Heart right ventricle (tissue), 16 donors: Measurements from ENCODE around the gene NTRK1. TPM values are rescaled to one million over a fixed set of nuclear protein-coding genes. Genes with fewer than 3 reads are reported as not detected.

Experiments used
- ATAC-seq, 8 donors: fragments of 200-7000 bp; cut with Tn5 transposase; one replicate each; pipeline ENCODE4 v1.9.1; 2020; ENCODE audit warnings: mild to moderate bottlenecking in 8 of 8, moderate library complexity in 8 of 8, moderate number of reproducible peaks in 1 of 8
- DNase-seq, 2 donors: peaks; one replicate each; pipeline ENCODE4 v3.0.0-alpha.2; 2020
- H3K27ac ChIP-seq, 10 donors: fragments of 200-600 bp; sonication (generic) in 2 of 10; one replicate each; pipeline versions ENCODE4 v1.5.0 to v1.8.0; 2020 to 2022; ENCODE audit warnings: mild to moderate bottlenecking in 3 of 10
- H3K27me3 ChIP-seq, 7 donors: fragments of 200-600 bp; one replicate each; pipeline ENCODE4 v1.8.0; 2021 to 2022; ENCODE audit warnings: mild to moderate bottlenecking in 2 of 7
- H3K36me3 ChIP-seq, 9 donors: fragments of 200-600 bp; sonication (generic) in 1 of 9; one replicate each; pipeline versions ENCODE4 v1.5.0 to v1.8.0; 2020 to 2022; ENCODE audit warnings: mild to moderate bottlenecking in 2 of 9
- H3K4me1 ChIP-seq, 9 donors: fragments of 200-600 bp; sonication (generic) in 1 of 9; one replicate each; pipeline versions ENCODE4 v1.5.0 to v1.8.0; 2020 to 2022; ENCODE audit warnings: mild to moderate bottlenecking in 4 of 9
- H3K4me3 ChIP-seq, 10 donors: fragments of 200-600 bp; sonication (generic) in 2 of 10; one replicate each; pipeline versions ENCODE4 v1.5.0 to v1.8.0; 2020 to 2022; ENCODE audit warnings: mild to moderate bottlenecking in 7 of 10, moderate library complexity in 2 of 10
- H3K9me3 ChIP-seq, 11 donors: fragments of 200-600 bp in 10 of 11; sonication (generic) in 2 of 11; one replicate each; pipeline versions ENCODE4 v1.5.0 to v1.8.0; 2013 to 2022; ENCODE audit warnings: mild to moderate bottlenecking in 2 of 11, control low read depth in 1 of 11, moderate library complexity in 1 of 11
- WGBS, 2 donors: extraction: QIAGEN DNeasy Blood & Tissue Kit; methylation state at CpG; one replicate each; pipeline ENCODE4 v1.1.7; 2013; ENCODE audit warnings: inconsistent platforms in 1 of 2; 5-methylcytosine and 5-hydroxymethylcytosine counted together
- intact Hi-C, 10 donors: fragments of 100-400 bp; cut with DNase I; formaldehyde crosslinking; loops; one replicate each; pipeline versions ENCODE4 v1.11.1 to v1.14.2; 2022
- polyA plus RNA-seq, 2 donors: library from polyadenylated mRNA; stranded (reverse); fragments of 200-250 nt; gene quantifications; one replicate each; pipeline ENCODE4 v1.2.3, GENCODE V29; 2013
- total RNA-seq, 10 donors: library from RNA; stranded (reverse); fragmentation: NEBNext Ultra II Directional in 3 of 10; extraction: Animal tissue kit (Norgen Biotek cat#: 25700) in 3 of 10; gene quantifications; one replicate each; pipeline versions ENCODE4 v1.2.1 to v1.2.4, GENCODE V29; 2021 to 2023
- TF ChIP-seq, protein P1 (sequence below), 9 donors: fragments of 200-600 bp; sonication (generic) in 2 of 9; IDR thresholded peaks; one replicate each; pipeline versions ENCODE4 v1.5.0 to v1.8.0; 2021 to 2022; ENCODE audit warnings: antibody characterized with exemption in 9 of 9, mild to moderate bottlenecking in 5 of 9, moderate library complexity in 1 of 9
- donor health status: Arrhythmogenic right ventricular cardiomyopathy.
- donor health status: ischemic (EF 13 %, LVEDD 7.1; RV severe dilation, severe dysfunction).
- donor health status: healthy with polysubstance abuse.
- donor health status: DM: no; HTN: yes; CAD: no.
- donor health status: DM: no; HTN: no; CAD: no.
- donor health status: ischemic (EF 25% LVEDD 6.9; RV normal size, moderate dysfunction).
- donor health status: ischemic (EF 25% LVEDD 5.7; RV mildly dilated, moderate dysfunction).
- donor health status: healthy.
- donor health status: DM: yes; HTN: yes; CAD: no.
- donor health status: Ischemic cardiomyopathy.
- donor health status: ischemic (EF 35%, LVEDD 5.7; RV mildly dilated, moderate dysfunction).
- donor health status: nonischemic (EF 11% LVEDD 7.7; RV severe dilation, severe dysfunction).
- donor health status: DM: yes; HTN: yes; CAD: no.
- donor health status: PGD.
- donor health status: ischemic (EF 29% LVEDD 5.4; RV normal size, mild dysfunction).
- donor health status: nonischemic (EF 23%, LVEDD 6.1; RV moderate dilation, normal function).

The NTRK1 gene
- total and polyA plus RNA-seq, 12 donors = 0.15 to 3.7 (median 0.69) TPM

DNA sequence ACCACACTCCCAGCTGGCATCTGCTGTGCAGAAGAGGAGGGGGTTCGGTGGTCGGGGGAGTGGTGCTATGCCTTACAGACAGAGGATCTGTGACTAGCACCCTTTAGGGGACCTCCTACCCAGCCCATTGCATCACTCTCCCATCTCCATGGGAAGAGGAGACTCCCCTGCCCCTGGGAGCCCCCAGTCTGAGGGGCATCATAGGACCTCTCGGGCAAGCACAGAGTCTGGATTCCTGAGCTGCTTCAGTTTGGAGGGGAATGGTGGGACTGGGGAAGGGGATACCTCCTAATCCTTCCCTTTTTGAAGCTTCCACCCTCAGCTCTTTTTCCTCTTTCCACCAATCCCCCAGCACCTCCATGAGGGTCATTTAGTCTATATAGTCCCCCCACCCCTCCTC is 3.1 kb upstream of the NTRK1 start:
- ATAC-seq = no peak
- H3K27ac ChIP-seq = no peak overlapping the region
- peaks cover 8 to 60% (median 44%) of the 10 kb centered on the region in 7 donors for H3K27me3 ChIP-seq
- WGBS, 2 donors = 69 to 81% methylated on average over 3 of the region's 3 CpGs
- intact Hi-C loops = loop anchor here in 6 of 10 donors (5.0 to 10.0 kb wide), 5 partner anchors 40 to 163 kb away; partner anchors contain the start of genes ISG20L2 (in 2 of the 6), METTL25B (in 2 of the 6) and SH2D2A (in 1 of the 6)
- H3K4me3 ChIP-seq = no peak overlapping the region
- peaks cover 3 to 41% (median 33%) of the 10 kb centered on the region in 9 donors for H3K4me1 ChIP-seq
- TF ChIP-seq, protein P1, sequence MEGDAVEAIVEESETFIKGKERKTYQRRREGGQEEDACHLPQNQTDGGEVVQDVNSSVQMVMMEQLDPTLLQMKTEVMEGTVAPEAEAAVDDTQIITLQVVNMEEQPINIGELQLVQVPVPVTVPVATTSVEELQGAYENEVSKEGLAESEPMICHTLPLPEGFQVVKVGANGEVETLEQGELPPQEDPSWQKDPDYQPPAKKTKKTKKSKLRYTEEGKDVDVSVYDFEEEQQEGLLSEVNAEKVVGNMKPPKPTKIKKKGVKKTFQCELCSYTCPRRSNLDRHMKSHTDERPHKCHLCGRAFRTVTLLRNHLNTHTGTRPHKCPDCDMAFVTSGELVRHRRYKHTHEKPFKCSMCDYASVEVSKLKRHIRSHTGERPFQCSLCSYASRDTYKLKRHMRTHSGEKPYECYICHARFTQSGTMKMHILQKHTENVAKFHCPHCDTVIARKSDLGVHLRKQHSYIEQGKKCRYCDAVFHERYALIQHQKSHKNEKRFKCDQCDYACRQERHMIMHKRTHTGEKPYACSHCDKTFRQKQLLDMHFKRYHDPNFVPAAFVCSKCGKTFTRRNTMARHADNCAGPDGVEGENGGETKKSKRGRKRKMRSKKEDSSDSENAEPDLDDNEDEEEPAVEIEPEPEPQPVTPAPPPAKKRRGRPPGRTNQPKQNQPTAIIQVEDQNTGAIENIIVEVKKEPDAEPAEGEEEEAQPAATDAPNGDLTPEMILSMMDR (IDR thresholded peaks at IDR 0.05) = no peak
- DNase-seq = no peak
- no peaks in the 10 kb centered on the region for H3K9me3 ChIP-seq
- no peaks in the 10 kb centered on the region for H3K36me3 ChIP-seq

DNA sequence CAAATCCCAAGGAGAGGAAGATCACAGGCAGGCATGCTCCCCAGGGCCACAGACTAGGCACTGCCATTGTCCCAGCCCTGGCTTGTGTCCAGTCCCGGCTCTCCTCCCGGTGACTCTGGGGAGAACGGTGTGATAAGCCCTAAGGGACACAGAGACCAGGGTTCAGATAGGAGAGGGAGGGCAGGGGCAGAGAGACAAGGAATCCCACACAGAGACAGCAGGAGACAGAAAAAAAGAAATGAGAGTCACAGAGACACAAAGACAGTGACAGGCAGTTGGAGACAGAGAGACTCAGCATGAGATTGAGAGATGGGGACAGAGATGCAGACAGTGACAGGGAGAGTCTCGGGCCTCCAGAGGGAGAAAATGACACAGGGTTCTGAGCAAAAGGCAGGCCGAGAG is 2.1 kb upstream of the NTRK1 start:
- Histone ChIP-seq H3K27ac (peak overlapping the region in 2 of 10 donors; percentile 37 to 43), H3K27me3 (peaks cover 8 to 68% (median 53%) of the 10 kb centered on the region in 7 donors), H3K4me1 (peaks cover 3 to 36% (median 33%) of the 10 kb centered on the region in 9 donors), H3K9me3 (no peaks in the 10 kb centered on the region), H3K4me3 (peak overlapping the region; percentile 6 to 51 (median 42)), H3K36me3 (no peaks in the 10 kb centered on the region)
- peak in 5 of 8 donors; percentile 2 to 68 (median 57) for ATAC-seq
- peak; percentile 25 to 56 for DNase-seq
- WGBS, 2 donors = 7 to 9% methylated on average over 5 of the region's 5 CpGs
- intact Hi-C loops = loop anchor here in 6 of 10 donors (5.0 to 10.0 kb wide), 5 partner anchors 41 to 164 kb away; partner anchors contain the start of genes ISG20L2 (in 2 of the 6), METTL25B (in 2 of the 6) and SH2D2A (in 1 of the 6)
- TF ChIP-seq, protein P1 (IDR thresholded peaks at IDR 0.05) = no peak

DNA sequence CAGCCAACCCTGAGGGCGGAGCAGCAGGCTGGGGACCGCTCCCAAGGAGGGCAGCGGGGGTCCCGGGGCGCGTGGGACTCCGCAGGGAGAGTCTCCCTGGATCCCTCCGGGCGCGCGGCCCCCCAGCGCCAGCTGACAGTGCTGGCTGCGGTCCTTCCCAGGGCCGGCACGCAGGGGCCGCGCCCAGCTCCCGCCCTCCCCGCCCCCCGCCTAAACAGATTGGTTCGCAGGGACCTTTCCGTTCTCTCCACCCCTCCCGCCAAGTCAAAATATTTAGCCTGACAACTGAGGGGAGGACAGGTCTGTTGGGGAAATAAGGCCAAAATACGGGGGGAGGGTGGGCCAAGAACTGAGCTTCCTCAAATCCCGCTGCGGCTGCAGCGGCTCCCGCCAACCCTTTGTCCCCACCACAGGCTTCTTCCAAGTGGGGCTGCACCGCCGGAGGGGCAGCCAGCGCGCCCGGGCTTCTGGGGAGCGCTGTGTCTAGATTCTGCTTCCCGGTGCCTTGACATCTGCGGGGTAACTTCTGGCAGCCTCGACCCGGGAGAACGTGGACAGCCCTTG is 1.6 kb upstream of the NTRK1 start, which contains the start of gene INSRR:
INSRR (minus strand) TSS at position 159 of the 564 bp plus-strand sequence. CDS start 496 bp downstream, outside the sequence.
- TF ChIP-seq, protein P1 (IDR thresholded peaks at IDR 0.05) = no peak
- Histone ChIP-seq H3K9me3 (no peaks in the 10 kb centered on the region), H3K27ac (peak within 1 kb of the TSS in 2 of 10 donors; percentile 37 to 43), H3K4me3 (peak within 1 kb of the TSS; percentile 6 to 51 (median 42)), H3K27me3 (peaks cover 8 to 73% (median 54%) of the 10 kb centered on the region in 7 donors), H3K36me3 (no peaks in the 10 kb centered on the region), H3K4me1 (peaks cover 3 to 36% (median 33%) of the 10 kb centered on the region in 9 donors)
- intact Hi-C loops = loop anchor here in 6 of 10 donors (5.0 to 10.0 kb wide), 5 partner anchors 42 to 164 kb away; partner anchors contain the start of genes ISG20L2 (in 2 of the 6), METTL25B (in 2 of the 6) and SH2D2A (in 1 of the 6)
- peak; percentile 16 to 40 for DNase-seq
- WGBS, 2 donors = 0 to 4% methylated on average over 36 to 39 of the region's 39 CpGs
- peak; percentile 12 to 49 (median 28) for ATAC-seq

DNA sequence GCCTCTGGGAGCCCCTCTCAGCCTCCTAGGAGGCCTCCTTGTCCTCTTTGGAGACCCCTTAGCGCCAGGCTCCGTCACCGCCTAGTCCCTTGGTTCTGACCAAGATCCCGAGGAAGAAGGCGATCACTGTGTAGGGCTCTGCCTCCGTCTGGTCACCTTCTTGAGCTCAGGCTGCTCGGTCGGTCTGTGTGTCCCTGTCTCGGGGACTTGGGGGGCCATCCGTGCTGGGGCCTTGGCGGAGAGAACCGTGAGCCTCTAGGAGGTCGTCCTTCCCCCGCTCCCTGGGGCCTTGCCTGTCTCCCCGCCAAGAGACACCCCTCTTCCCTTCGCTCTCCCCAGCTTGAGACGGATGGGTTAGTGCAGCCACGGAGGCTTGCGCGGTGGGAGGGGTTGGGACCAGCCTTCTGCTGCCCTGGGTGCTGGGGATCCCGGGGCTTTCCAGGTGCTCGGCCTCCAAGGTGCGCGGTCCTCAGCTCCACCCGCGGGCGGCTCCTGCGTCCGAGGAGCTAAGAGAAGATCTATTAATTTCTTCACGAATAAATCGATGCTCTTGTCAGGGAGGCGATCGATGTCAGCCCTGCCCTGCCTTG is 1.0 kb upstream of the NTRK1 start:
- peak overlapping the region in 1 of 10 donors; percentile 34 for H3K27ac ChIP-seq
- peak overlapping the region in 9 of 10 donors; percentile 6 to 51 (median 43) for H3K4me3 ChIP-seq
- peak; percentile 32 to 64 (median 52) for ATAC-seq
- peaks cover 8 to 77% (median 55%) of the 10 kb centered on the region in 7 donors for H3K27me3 ChIP-seq
- intact Hi-C loops = loop anchor here in 9 of 10 donors (1.0 to 10.0 kb wide), 9 partner anchors 20 to 175 kb away; partner anchors contain the start of genes ISG20L2 (in 2 of the 9), METTL25B (in 2 of the 9) and SH2D2A (in 1 of the 9)
- no peaks in the 10 kb centered on the region for H3K36me3 ChIP-seq
- DNase-seq = peak in 1 of 2 donors; percentile 18
- TF ChIP-seq, protein P1 (IDR thresholded peaks at IDR 0.05) = no peak
- 1% methylated on average over 33 of the region's 33 CpGs for WGBS, 2 donors
- H3K9me3 ChIP-seq = no peaks in the 10 kb centered on the region
- peaks cover 3 to 36% (median 33%) of the 10 kb centered on the region in 9 donors for H3K4me1 ChIP-seq
